ENCODE measurements around the gene SESN3.

DNA sequence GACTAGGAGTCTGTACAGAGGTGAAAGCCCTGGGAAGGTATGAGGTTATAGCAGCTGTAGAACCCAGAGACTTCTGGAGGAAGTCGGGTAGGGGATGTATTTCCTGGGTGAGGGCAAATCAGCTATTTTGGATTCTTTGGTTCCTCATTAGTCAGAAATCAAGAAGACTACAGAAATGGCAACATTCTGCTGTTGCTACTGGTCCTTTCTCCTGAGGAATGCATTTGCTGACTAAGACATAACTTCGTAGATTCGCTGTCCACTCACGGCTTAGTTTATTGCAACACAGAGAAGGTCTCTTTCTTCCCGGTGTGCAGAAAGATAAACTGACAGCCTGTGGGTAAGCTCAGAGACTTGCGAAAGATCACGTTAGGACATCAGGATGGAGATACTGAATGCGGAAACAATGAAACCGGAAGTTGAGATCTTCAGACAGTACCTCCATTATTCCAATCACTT lies 25.3 kb upstream of the SESN3 start:
- TF ChIP-seq, protein P1, sequence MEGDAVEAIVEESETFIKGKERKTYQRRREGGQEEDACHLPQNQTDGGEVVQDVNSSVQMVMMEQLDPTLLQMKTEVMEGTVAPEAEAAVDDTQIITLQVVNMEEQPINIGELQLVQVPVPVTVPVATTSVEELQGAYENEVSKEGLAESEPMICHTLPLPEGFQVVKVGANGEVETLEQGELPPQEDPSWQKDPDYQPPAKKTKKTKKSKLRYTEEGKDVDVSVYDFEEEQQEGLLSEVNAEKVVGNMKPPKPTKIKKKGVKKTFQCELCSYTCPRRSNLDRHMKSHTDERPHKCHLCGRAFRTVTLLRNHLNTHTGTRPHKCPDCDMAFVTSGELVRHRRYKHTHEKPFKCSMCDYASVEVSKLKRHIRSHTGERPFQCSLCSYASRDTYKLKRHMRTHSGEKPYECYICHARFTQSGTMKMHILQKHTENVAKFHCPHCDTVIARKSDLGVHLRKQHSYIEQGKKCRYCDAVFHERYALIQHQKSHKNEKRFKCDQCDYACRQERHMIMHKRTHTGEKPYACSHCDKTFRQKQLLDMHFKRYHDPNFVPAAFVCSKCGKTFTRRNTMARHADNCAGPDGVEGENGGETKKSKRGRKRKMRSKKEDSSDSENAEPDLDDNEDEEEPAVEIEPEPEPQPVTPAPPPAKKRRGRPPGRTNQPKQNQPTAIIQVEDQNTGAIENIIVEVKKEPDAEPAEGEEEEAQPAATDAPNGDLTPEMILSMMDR (IDR thresholded peaks at IDR 0.05): no peak
- no peak for TF ChIP-seq POLR2A (IDR thresholded peaks at IDR 0.05)

Measured in vagina (tissue), 2 donors.